ENCODE results near the gene GSE1. TPM values are rescaled to one million over a fixed set of nuclear protein-coding genes. Genes with fewer than 3 reads are reported as not detected.

The GSE1 gene
- total and polyA plus RNA-seq, 9 of the 15 experiments (the other 6 are each of a cell fraction or from before 2014, with no cell fraction given): 12.2 to 244 (median 57.9) TPM

- WGBS (ENCODE audit: insufficient coverage, low coverage, missing lambda C conversion rate): 66% methylated on average over 12 of the region's 12 CpGs
- ATAC-seq (no peak), FAIRE-seq (no peak), DNase-seq (ENCODE audit: extremely low read depth in 1 of 4, low spot score in 3 of 4) (no peak)
- peak overlapping the region; percentile 76 for H3K27ac ChIP-seq (ENCODE audit: extremely low read depth, low read depth, low read length)
- no peaks in the 10 kb centered on the region for H3K27me3 ChIP-seq (ENCODE audit: control insufficient read depth in 2 of 2, insufficient read depth in 2 of 2, low read length in 2 of 2)
- peaks cover 84 to 90% of the 10 kb centered on the region in 2 experiments for H3K4me1 ChIP-seq (replicated peaks in 1 of 2; ENCODE audit: control insufficient read depth in 2 of 2, insufficient read depth in 2 of 2, low read length in 2 of 2)
- in situ Hi-C loops (cut with MboI): no loop called here
- intact Hi-C loops (cut with micrococcal nuclease): no loop called here
- no peak overlapping the region for H3K4me2 ChIP-seq (ENCODE audit: insufficient read depth, low read length)
- peak overlapping the region; percentile 40 to 90; a peak in 3 of 4 replicates for H3K9ac ChIP-seq (ENCODE audit: insufficient read depth in 1 of 2, low read depth in 2 of 2, low read length in 2 of 2)
- H3K36me3 ChIP-seq (ENCODE audit: control insufficient read depth, insufficient read depth, low read length): peaks cover 58% of the 10 kb centered on the region
- H4K20me1 ChIP-seq (replicated peaks; ENCODE audit: control insufficient read depth, insufficient read depth, low read length): peaks cover 92% of the 10 kb centered on the region
- H3K4me3 ChIP-seq: no peak overlapping the region
- peaks cover 98% of the 10 kb centered on the region for H3K79me2 ChIP-seq (ENCODE audit: control insufficient read depth, insufficient read depth, low read length)
- ChIA-PET CTCF (ENCODE audit: low intra/inter-chr PET ratio) (no interaction called here), POLR2A (interaction anchor here (0.6 to 1.2 kb wide), 3 partner anchors 16 to 162 kb away, joined by 3 read pairs; no protein-coding TSS in a partner anchor)
- H2AFZ ChIP-seq (ENCODE audit: low read depth, low read length): no peak overlapping the region
- H3K9me1 ChIP-seq (ENCODE audit: control insufficient read depth, insufficient read depth, low read length): peaks cover 32% of the 10 kb centered on the region
- no TSS peak for BruUV-seq (replicated peaks)
- H3K9me3 ChIP-seq (replicated peaks; ENCODE audit: control insufficient read depth, insufficient read depth, low read depth, low read length): peaks cover 2% of the 10 kb centered on the region; the same call in 1 of the 2 replicates
- TF ChIP-seq MAFG (tag; conservative IDR thresholded peaks at IDR 0.05) (peak; percentile 46; the same call in 1 of the 2 replicates), MYBL2 (IDR thresholded peaks at IDR 0.05; ENCODE audit: low read depth) (no peak), MYBL2 (CRISPR knock-in tag; IDR thresholded peaks at IDR 0.05; ENCODE audit: borderline replicate concordance) (no peak), NKRF (IDR thresholded peaks at IDR 0.05; ENCODE audit: borderline replicate concordance) (no peak), GATAD2A (IDR thresholded peaks at IDR 0.05) (no peak), ZNF3 (CRISPR knock-in tag; IDR thresholded peaks at IDR 0.05) (no peak), ZNF197 (CRISPR knock-in tag; IDR thresholded peaks at IDR 0.05; ENCODE audit: low read depth) (no peak), POLR2AphosphoS2 (IDR thresholded peaks at IDR 0.05; ENCODE audit: low read length) (no peak), STAG1 (CRISPR knock-in tag; IDR thresholded peaks at IDR 0.05; ENCODE audit: borderline replicate concordance) (no peak), ZNF408 (CRISPR knock-in tag; IDR thresholded peaks at IDR 0.05; ENCODE audit: low read depth) (no peak), ARID1B (IDR thresholded peaks at IDR 0.05) (no peak), ZNF121 (CRISPR knock-in tag; conservative IDR thresholded peaks at IDR 0.05) (peak; percentile 67), ZNF316 (IDR thresholded peaks at IDR 0.05) (peak; percentile 58), GTF2E2 (tag; IDR thresholded peaks at IDR 0.05) (no peak), BACH1 (tag; IDR thresholded peaks at IDR 0.05) (no peak), IRF1 (CRISPR knock-in tag; IDR thresholded peaks at IDR 0.05; ENCODE audit: borderline replicate concordance) (no peak), TRIM28 (IDR thresholded peaks at IDR 0.05) (no peak), PTTG1 (tag; IDR thresholded peaks at IDR 0.05; ENCODE audit: low read depth) (no peak), IRF9 (tag; IDR thresholded peaks at IDR 0.05) (no peak), SMARCA5 (IDR thresholded peaks at IDR 0.05) (0 out of 2 replicates have a peak, but pooled peaks have one; percentile 22), KLF13 (tag; IDR thresholded peaks at IDR 0.05; ENCODE audit: borderline replicate concordance, low read depth) (no peak), KDM1A (IDR thresholded peaks at IDR 0.05) (peak in 1 of 2 experiments; percentile 38; a peak in 2 of 4 replicates), NFE2 (IDR thresholded peaks at IDR 0.05; ENCODE audit: low read depth) (peak; percentile 63)
These were observed 9.8 kb upstream of the GSE1 start for GRCh38 chr16:85603203-85603755.
